GM23338 (cell line): ENCODE results near the gene PRDM2. TPM values are rescaled to one million over a fixed set of nuclear protein-coding genes. Genes with fewer than 3 reads are reported as not detected.

Experiments
- ATAC-seq: fragments of 200-7000 bp; cut with Tn5 transposase; 3 replicates; pipeline ENCODE4 v1.9.1; 2020
- DNase-seq: peaks from one replicate; pipeline ENCODE4 v3.0.0-alpha.2; 2015; ENCODE audit warnings: low spot score
- H2AFZ ChIP-seq: fragments of 200-600 bp; sonication (generic); 2 replicates; pipeline ENCODE4 v1.8.0; 2016; ENCODE audit warnings: antibody characterized with exemption, mild to moderate bottlenecking, moderate library complexity
- H3F3A ChIP-seq: fragments of 200-600 bp; sonication (generic); replicated peaks from 2 replicates; pipeline ENCODE4 v1.8.0; 2017; ENCODE audit warnings: antibody characterized with exemption, mixed run types, low read depth
- H3K27ac ChIP-seq: fragments of 200-600 bp; sonication (generic); 2 replicates; pipeline ENCODE4 v1.6.1; 2016; ENCODE audit warnings: low read depth
- H3K27me3 ChIP-seq: fragments of 200-600 bp; sonication (generic); 2 replicates; pipeline ENCODE4 v1.8.0; 2016; ENCODE audit warnings: mild to moderate bottlenecking, mixed run types, moderate library complexity; ENCODE audit not compliant: insufficient read depth
- H3K36me3 ChIP-seq: fragments of 200-600 bp; sonication (generic); 2 replicates; pipeline ENCODE4 v1.8.0; 2016; ENCODE audit warnings: mild to moderate bottlenecking; ENCODE audit not compliant: insufficient read depth
- H3K4me1 ChIP-seq: fragments of 200-600 bp; sonication (generic); 2 replicates; pipeline ENCODE4 v1.8.0; 2016; ENCODE audit warnings: mild to moderate bottlenecking, moderate library complexity; ENCODE audit not compliant: insufficient read depth
- H3K4me2 ChIP-seq: fragments of 200-600 bp; sonication (generic); 2 replicates; pipeline ENCODE4 v1.7.1; 2017; ENCODE audit warnings: mixed run types
- H3K4me3 ChIP-seq: fragments of 200-600 bp; sonication (generic); 2 replicates; pipeline ENCODE4 v1.6.1; 2016; ENCODE audit warnings: mixed run types
- H3K79me2 ChIP-seq: fragments of 200-600 bp; sonication (generic); replicated peaks from 2 replicates; pipeline ENCODE4 v1.8.0; 2017; ENCODE audit warnings: mild to moderate bottlenecking; ENCODE audit not compliant: insufficient read depth
- H3K9me2 ChIP-seq: fragments of 200-600 bp; sonication (generic); 2 replicates; pipeline ENCODE4 v1.8.0; 2017; ENCODE audit not compliant: insufficient read depth
- H4K20me1 ChIP-seq: fragments of 200-600 bp; sonication (generic); replicated peaks from 2 replicates; pipeline ENCODE4 v1.8.0; 2017; ENCODE audit warnings: mild to moderate bottlenecking; ENCODE audit not compliant: insufficient read depth
- H3K27ac Mint-ChIP-seq: 2 replicates; pipeline ENCODE4 v1.8.0; 2020; ENCODE audit warnings: inconsistent platforms, mild to moderate bottlenecking, moderate library complexity, mixed read lengths
- H3K27me3 Mint-ChIP-seq: 3 replicates; pipeline ENCODE4 v1.8.0; 2022; ENCODE audit warnings: low read depth, mild to moderate bottlenecking, moderate library complexity, mixed read lengths, inconsistent platforms; ENCODE audit not compliant: insufficient read depth, poor library complexity
- H3K36me3 Mint-ChIP-seq: 3 replicates; pipeline ENCODE4 v1.8.0; 2021; ENCODE audit warnings: low read depth, mild to moderate bottlenecking, inconsistent platforms, moderate library complexity, mixed read lengths
- H3K4me1 Mint-ChIP-seq: 3 replicates; pipeline ENCODE4 v1.8.0; 2020; ENCODE audit warnings: mild to moderate bottlenecking, inconsistent platforms, mixed read lengths
- H3K4me3 Mint-ChIP-seq: 3 replicates; pipeline ENCODE4 v1.8.0; 2021; ENCODE audit warnings: moderate library complexity, mild to moderate bottlenecking, inconsistent platforms, mixed read lengths
- H3K9me3 Mint-ChIP-seq: 3 replicates; pipeline ENCODE4 v1.8.0; 2020; ENCODE audit warnings: moderate library complexity, mild to moderate bottlenecking, inconsistent platforms, mixed read lengths
- CREB1 ChIP-seq: fragments of 250-450 bp; sonication (Bioruptor Pico); IDR thresholded peaks from 2 replicates; pipeline ENCODE4 v1.5.0; 2020; ENCODE audit warnings: low read depth, mild to moderate bottlenecking, moderate library complexity
- ETS1 ChIP-seq: IDR thresholded peaks from 2 replicates; pipeline ENCODE4 v1.6.1; 2016; ENCODE audit warnings: antibody characterized with exemption
- EZH2 ChIP-seq: fragments of 200-600 bp; sonication (generic); IDR thresholded peaks from one replicate; pipeline ENCODE4 v1.8.0; 2017; ENCODE audit warnings: antibody characterized with exemption, mild to moderate bottlenecking, low read depth; ENCODE audit not compliant: unreplicated experiment
- EZH2phosphoT487 ChIP-seq: fragments of 200-600 bp; sonication (generic); IDR thresholded peaks from one replicate; pipeline ENCODE4 v1.8.1; 2018; ENCODE audit warnings: antibody characterized with exemption; ENCODE audit not compliant: unreplicated experiment
- JUNB ChIP-seq: IDR thresholded peaks from one replicate; pipeline ENCODE4 v1.6.1; 2016; ENCODE audit warnings: antibody characterized with exemption; ENCODE audit not compliant: unreplicated experiment
- NANOG ChIP-seq: IDR thresholded peaks from 2 replicates; pipeline ENCODE4 v1.6.1; 2016; ENCODE audit warnings: antibody characterized with exemption, borderline replicate concordance
- POLR2AphosphoS5 ChIP-seq: IDR thresholded peaks from 2 replicates; pipeline ENCODE4 v1.6.1; 2016; ENCODE audit warnings: antibody characterized with exemption, low read depth
- REST ChIP-seq: IDR thresholded peaks from one replicate; pipeline ENCODE4 v1.6.1; 2018; ENCODE audit warnings: antibody characterized with exemption; ENCODE audit not compliant: unreplicated experiment
- STAT1 ChIP-seq: IDR thresholded peaks from one replicate; pipeline ENCODE4 v1.6.1; 2016; ENCODE audit warnings: antibody characterized with exemption; ENCODE audit not compliant: unreplicated experiment
- ZNF114 ChIP-seq: fragments of 250-450 bp; sonication (Bioruptor Pico); IDR thresholded peaks from 2 replicates; pipeline ENCODE4 v1.5.0; 2020; ENCODE audit warnings: mild to moderate bottlenecking, moderate library complexity
- ZNF331 ChIP-seq: fragments of 250-450 bp; sonication (Bioruptor Pico); IDR thresholded peaks from 2 replicates; pipeline ENCODE4 v1.5.0; 2020; ENCODE audit warnings: low read depth, mild to moderate bottlenecking, moderate library complexity
- ZNF462 ChIP-seq: fragments of 250-450 bp; sonication (Bioruptor Pico); IDR thresholded peaks from 2 replicates; pipeline ENCODE4 v1.5.0; 2020; ENCODE audit warnings: mild to moderate bottlenecking, moderate library complexity
- polyA plus RNA-seq: library from polyadenylated mRNA; unstranded; fragments of >200 nt; fragmentation: Nextera tagmentation; extraction: Ambion mirVana; gene quantifications from 2 replicates; pipeline ENCODE4 v1.2.1, GENCODE V29; 2016
- total RNA-seq: library from RNA; depleted of rRNA; stranded (reverse); fragments of >200 nt; shearing (Covaris generic); gene quantifications from 2 replicates; pipeline ENCODE4 v1.2.3, GENCODE V29; 2014
- TF ChIP-seq, protein P1 (sequence below), 2 experiments: fragments of 200-600 bp in 1 of 2; sonication (generic) in 1 of 2; conservative IDR thresholded peaks; 2 replicates each; pipeline versions ENCODE4 v1.5.1 to v1.6.1; 2016 to 2017; ENCODE audit warnings: antibody characterized with exemption in 2 of 2, low read depth in 2 of 2, mild to moderate bottlenecking in 2 of 2, moderate library complexity in 1 of 2

Gene PRDM2
- total and polyA plus RNA-seq, 2 experiments from 2014 or later, result 11.6 to 28.3 TPM

GRCh38 chr1:13754510-13755103 is 54.6 kb downstream of the PRDM2 start:
- Histone ChIP-seq H3K27me3 (peaks cover 9% of the 10 kb centered on the region; the same call in 1 of the 2 replicates), H3K4me2 (no peak overlapping the region), H3K79me2 (peaks cover 71% of the 10 kb centered on the region), H3K9me2 (no peaks in the 10 kb centered on the region), H3K4me1 (peaks cover 13% of the 10 kb centered on the region), H3K36me3 (no peaks in the 10 kb centered on the region), H3F3A (no peaks in the 10 kb centered on the region), H3K27ac (no peak overlapping the region), H4K20me1 (peaks cover 53% of the 10 kb centered on the region), H3K4me3 (no peak overlapping the region), H2AFZ (no peak overlapping the region)
- no peaks in the 10 kb centered on the region for H3K9me3 Mint-ChIP-seq
- H3K27ac Mint-ChIP-seq, result peak overlapping the region; percentile 11; the same call in 1 of the 2 replicates
- H3K27me3 Mint-ChIP-seq, result peaks cover 5% of the 10 kb centered on the region
- peaks cover 36% of the 10 kb centered on the region for H3K4me1 Mint-ChIP-seq
- no peak for DNase-seq
- no peaks in the 10 kb centered on the region; the same call in 2 of the 3 replicates for H3K36me3 Mint-ChIP-seq
- ATAC-seq, result peak; percentile 31; the same call in 1 of the 3 replicates
- H3K4me3 Mint-ChIP-seq, result no peak overlapping the region
- TF ChIP-seq ETS1 (no peak), EZH2 (no peak), EZH2phosphoT487 (no peak), CREB1 (no peak), JUNB (no peak), POLR2AphosphoS5 (no peak), STAT1 (no peak), REST (no peak), ZNF462 (CRISPR knock-in tag) (no peak), ZNF114 (no peak), NANOG (no peak), ZNF331 (no peak)
- TF ChIP-seq, protein P1, sequence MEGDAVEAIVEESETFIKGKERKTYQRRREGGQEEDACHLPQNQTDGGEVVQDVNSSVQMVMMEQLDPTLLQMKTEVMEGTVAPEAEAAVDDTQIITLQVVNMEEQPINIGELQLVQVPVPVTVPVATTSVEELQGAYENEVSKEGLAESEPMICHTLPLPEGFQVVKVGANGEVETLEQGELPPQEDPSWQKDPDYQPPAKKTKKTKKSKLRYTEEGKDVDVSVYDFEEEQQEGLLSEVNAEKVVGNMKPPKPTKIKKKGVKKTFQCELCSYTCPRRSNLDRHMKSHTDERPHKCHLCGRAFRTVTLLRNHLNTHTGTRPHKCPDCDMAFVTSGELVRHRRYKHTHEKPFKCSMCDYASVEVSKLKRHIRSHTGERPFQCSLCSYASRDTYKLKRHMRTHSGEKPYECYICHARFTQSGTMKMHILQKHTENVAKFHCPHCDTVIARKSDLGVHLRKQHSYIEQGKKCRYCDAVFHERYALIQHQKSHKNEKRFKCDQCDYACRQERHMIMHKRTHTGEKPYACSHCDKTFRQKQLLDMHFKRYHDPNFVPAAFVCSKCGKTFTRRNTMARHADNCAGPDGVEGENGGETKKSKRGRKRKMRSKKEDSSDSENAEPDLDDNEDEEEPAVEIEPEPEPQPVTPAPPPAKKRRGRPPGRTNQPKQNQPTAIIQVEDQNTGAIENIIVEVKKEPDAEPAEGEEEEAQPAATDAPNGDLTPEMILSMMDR (conservative IDR thresholded peaks at IDR 0.05; ENCODE audit: low read depth in 2 of 2), result no peak
